HepG2 (cell line): ENCODE data around the gene TFEB. TPM values are rescaled to one million over a fixed set of nuclear protein-coding genes. Genes with fewer than 3 reads are reported as not detected.
A peak's percentile ranks its signal among the peaks of the same experiment; 100 is the strongest.

ENCODE experiments used
- ADNP ChIP-seq: sonication (generic); formaldehyde crosslinking; IDR thresholded peaks from 2 replicates; pipeline ENCODE4 v1.4.0; 2020; ENCODE audit warnings: missing genetic modification reagents
- AFF4 ChIP-seq: sonication (generic); formaldehyde crosslinking; IDR thresholded peaks from 2 replicates; pipeline ENCODE4 v1.4.0; 2020; ENCODE audit warnings: missing genetic modification reagents
- AKAP8 ChIP-seq: sonication (generic); formaldehyde crosslinking; IDR thresholded peaks from 2 replicates; pipeline ENCODE4 v1.5.1; 2020; ENCODE audit warnings: mild to moderate bottlenecking, missing genetic modification reagents
- GTF2F1 ChIP-seq: fragments of 150-350 bp; IDR thresholded peaks from 2 replicates; pipeline ENCODE4 v1.6.1; 2014; ENCODE audit warnings: low read length
- HOXA5 ChIP-seq: sonication (generic); formaldehyde crosslinking; IDR thresholded peaks from 2 replicates; pipeline ENCODE4 v1.4.0; 2020; ENCODE audit warnings: missing genetic modification reagents
- MTF2 ChIP-seq: sonication (generic); formaldehyde crosslinking; IDR thresholded peaks from 2 replicates; pipeline ENCODE4 v1.5.0; 2020; ENCODE audit warnings: missing genetic modification reagents, borderline replicate concordance
- MZF1 ChIP-seq: sonication (generic); formaldehyde crosslinking; IDR thresholded peaks from 2 replicates; pipeline ENCODE4 v1.8.1; 2023; ENCODE audit warnings: mild to moderate bottlenecking, missing genetic modification reagents, borderline replicate concordance
- SRSF1 ChIP-seq: fragments of 200-400 bp; formaldehyde crosslinking; optimal IDR thresholded peaks from 2 replicates; pipeline ENCODE3; 2017; ENCODE audit warnings: mild to moderate bottlenecking, low read depth, low read length, moderate library complexity
- WIZ ChIP-seq: sonication (generic); formaldehyde crosslinking; IDR thresholded peaks from 2 replicates; pipeline ENCODE4 v1.5.1; 2020; ENCODE audit warnings: mild to moderate bottlenecking, missing genetic modification reagents
- ZKSCAN5 ChIP-seq: sonication (generic); formaldehyde crosslinking; IDR thresholded peaks from 2 replicates; pipeline ENCODE4 v1.5.1; 2020; ENCODE audit warnings: mild to moderate bottlenecking, missing genetic modification reagents
- ZNF44 ChIP-seq: sonication (generic); formaldehyde crosslinking; IDR thresholded peaks from 2 replicates; pipeline ENCODE4 v1.5.1; 2020; ENCODE audit warnings: mild to moderate bottlenecking, missing genetic modification reagents
- ZNF496 ChIP-seq: sonication (generic); formaldehyde crosslinking; IDR thresholded peaks from 2 replicates; pipeline ENCODE4 v1.8.1; 2023; ENCODE audit warnings: mild to moderate bottlenecking, moderate library complexity, missing genetic modification reagents; ENCODE audit not compliant: insufficient replicate concordance
- ZNF546 ChIP-seq: sonication (generic); formaldehyde crosslinking; conservative IDR thresholded peaks from 2 replicates; pipeline ENCODE4 v1.8.1; 2023; ENCODE audit warnings: mild to moderate bottlenecking, missing genetic modification reagents
- ZNF615 ChIP-seq: sonication (generic); formaldehyde crosslinking; IDR thresholded peaks from 2 replicates; pipeline ENCODE4 v1.5.0; 2020; ENCODE audit warnings: mild to moderate bottlenecking, missing genetic modification reagents, borderline replicate concordance
- ZNF772 ChIP-seq: sonication (generic); formaldehyde crosslinking; IDR thresholded peaks from 2 replicates; pipeline ENCODE4 v1.5.0; 2020; ENCODE audit warnings: mild to moderate bottlenecking, missing genetic modification reagents
- ZSCAN12 ChIP-seq: sonication (generic); formaldehyde crosslinking; IDR thresholded peaks from 2 replicates; pipeline ENCODE4 v1.9.0; 2021; ENCODE audit warnings: mild to moderate bottlenecking, missing genetic modification reagents
- polyA plus RNA-seq, 8 experiments: library from polyadenylated mRNA; depleted of rRNA in 3 of 8; stranded (reverse) in 7 of 8; unstranded in 1 of 8; fragments of >200 nt; fragmentation: Illumina TruSeq in 4 of 8; extraction: Trizol in 4 of 8; gene quantifications; 2 replicates each; pipeline versions ENCODE4 v1.2.1 to v1.2.3, GENCODE V29; 2011 to 2016; ENCODE audit warnings: low read depth in 4 of 8, missing spikeins in 1 of 8, mixed read lengths in 1 of 8; ENCODE audit not compliant: insufficient read depth in 1 of 8
- total RNA-seq, 5 experiments: library from RNA; depleted of rRNA; stranded (reverse); fragments of >200 nt; fragmentation: Illumina TruSeq; extraction: Trizol; gene quantifications; 2 replicates each; pipeline ENCODE4 v1.2.3, GENCODE V29; 2016; ENCODE audit warnings: low read depth in 1 of 5
- TF ChIP-seq, protein P1 (sequence below): sonication (generic); formaldehyde crosslinking; IDR thresholded peaks from 2 replicates; pipeline ENCODE4 v1.5.0; 2020; ENCODE audit warnings: mild to moderate bottlenecking, missing genetic modification reagents
- TF ChIP-seq, protein P2 (sequence below): sonication (generic); formaldehyde crosslinking; IDR thresholded peaks from 2 replicates; pipeline ENCODE4 v1.5.1; 2020; ENCODE audit warnings: mild to moderate bottlenecking, missing genetic modification reagents
- TF ChIP-seq, protein P3 (sequence below): sonication (generic); formaldehyde crosslinking; IDR thresholded peaks from 2 replicates; pipeline ENCODE4 v1.5.0; 2020; ENCODE audit warnings: missing genetic modification reagents, mild to moderate bottlenecking, borderline replicate concordance

Gene TFEB
- total and polyA plus RNA-seq, 2 of the 13 experiments (the other 11 are each of a cell fraction or from before 2014, with no cell fraction given): 13.3 to 18.7 TPM

DNA sequence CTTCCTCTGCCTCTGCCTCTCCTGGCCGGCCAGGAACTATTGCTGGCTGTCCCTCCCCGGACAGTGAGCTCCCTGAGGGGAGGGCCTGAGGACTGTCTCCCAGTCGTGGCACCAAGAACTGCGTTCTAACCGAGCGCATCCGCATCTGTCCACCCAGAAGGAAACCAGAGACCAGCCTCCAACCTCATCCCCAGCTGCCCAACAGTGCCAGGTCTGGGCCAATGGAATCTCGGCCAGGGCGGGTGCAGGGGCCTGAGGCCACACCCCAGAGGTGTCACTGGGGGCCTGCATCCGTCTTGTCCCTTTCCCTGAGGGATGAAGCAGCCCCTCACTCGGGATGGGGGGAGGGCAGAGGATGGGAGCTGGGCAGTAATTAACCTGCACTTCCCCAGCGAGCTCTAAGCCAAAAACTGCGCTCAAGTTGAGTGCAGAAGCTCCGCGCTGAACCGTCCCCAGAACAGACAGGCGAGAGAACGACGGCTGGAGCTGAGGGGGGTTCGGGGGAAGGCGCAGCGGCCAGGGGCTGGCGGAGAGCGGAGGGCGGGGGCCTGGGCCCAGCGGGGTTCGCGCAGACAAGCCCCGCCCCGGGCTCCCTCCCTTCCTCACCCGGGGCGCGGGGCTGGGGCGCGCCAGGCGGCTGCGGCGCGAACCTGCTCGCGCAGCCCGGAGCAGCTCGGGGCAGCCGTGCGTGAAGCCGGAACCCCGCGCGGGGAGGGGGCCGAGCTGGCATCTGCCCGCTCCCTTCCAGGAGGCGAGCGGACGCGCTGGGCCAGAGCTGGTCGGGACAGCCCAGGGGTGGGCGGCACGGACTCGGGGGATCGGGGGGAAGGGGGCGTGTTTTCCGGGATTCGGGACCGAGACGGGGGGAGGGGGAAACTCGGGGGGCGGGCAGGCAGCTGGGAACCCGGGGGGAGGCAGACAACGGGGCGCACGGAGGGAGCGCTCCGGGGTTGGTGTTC lies 1.4 kb downstream of the TFEB start (continued):
- TF ChIP-seq MZF1 (CRISPR knock-in tag) (peak; percentile 71; the same call in 1 of the 2 replicates), WIZ (CRISPR knock-in tag) (no peak; the same call in 1 of the 2 replicates), AFF4 (CRISPR knock-in tag) (no peak), SRSF1 (no peak), GTF2F1 (no peak), ZNF496 (no peak), ZNF772 (peak; percentile 77; the same call in 1 of the 2 replicates), HOXA5 (CRISPR knock-in tag) (peak; percentile 53; the same call in 1 of the 2 replicates), ZSCAN12 (CRISPR knock-in tag) (no peak), ZNF546 (CRISPR knock-in tag) (no peak), ZNF615 (no peak), MTF2 (no peak), AKAP8 (CRISPR knock-in tag) (peak; percentile 88; the same call in 1 of the 2 replicates), ZKSCAN5 (CRISPR knock-in tag) (no peak), ADNP (no peak), ZNF44 (CRISPR knock-in tag) (no peak; the same call in 1 of the 2 replicates)
- TF ChIP-seq, protein P1, sequence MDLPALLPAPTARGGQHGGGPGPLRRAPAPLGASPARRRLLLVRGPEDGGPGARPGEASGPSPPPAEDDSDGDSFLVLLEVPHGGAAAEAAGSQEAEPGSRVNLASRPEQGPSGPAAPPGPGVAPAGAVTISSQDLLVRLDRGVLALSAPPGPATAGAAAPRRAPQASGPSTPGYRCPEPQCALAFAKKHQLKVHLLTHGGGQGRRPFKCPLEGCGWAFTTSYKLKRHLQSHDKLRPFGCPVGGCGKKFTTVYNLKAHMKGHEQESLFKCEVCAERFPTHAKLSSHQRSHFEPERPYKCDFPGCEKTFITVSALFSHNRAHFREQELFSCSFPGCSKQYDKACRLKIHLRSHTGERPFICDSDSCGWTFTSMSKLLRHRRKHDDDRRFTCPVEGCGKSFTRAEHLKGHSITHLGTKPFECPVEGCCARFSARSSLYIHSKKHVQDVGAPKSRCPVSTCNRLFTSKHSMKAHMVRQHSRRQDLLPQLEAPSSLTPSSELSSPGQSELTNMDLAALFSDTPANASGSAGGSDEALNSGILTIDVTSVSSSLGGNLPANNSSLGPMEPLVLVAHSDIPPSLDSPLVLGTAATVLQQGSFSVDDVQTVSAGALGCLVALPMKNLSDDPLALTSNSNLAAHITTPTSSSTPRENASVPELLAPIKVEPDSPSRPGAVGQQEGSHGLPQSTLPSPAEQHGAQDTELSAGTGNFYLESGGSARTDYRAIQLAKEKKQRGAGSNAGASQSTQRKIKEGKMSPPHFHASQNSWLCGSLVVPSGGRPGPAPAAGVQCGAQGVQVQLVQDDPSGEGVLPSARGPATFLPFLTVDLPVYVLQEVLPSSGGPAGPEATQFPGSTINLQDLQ (CRISPR knock-in tag): no peak
- TF ChIP-seq, protein P2, sequence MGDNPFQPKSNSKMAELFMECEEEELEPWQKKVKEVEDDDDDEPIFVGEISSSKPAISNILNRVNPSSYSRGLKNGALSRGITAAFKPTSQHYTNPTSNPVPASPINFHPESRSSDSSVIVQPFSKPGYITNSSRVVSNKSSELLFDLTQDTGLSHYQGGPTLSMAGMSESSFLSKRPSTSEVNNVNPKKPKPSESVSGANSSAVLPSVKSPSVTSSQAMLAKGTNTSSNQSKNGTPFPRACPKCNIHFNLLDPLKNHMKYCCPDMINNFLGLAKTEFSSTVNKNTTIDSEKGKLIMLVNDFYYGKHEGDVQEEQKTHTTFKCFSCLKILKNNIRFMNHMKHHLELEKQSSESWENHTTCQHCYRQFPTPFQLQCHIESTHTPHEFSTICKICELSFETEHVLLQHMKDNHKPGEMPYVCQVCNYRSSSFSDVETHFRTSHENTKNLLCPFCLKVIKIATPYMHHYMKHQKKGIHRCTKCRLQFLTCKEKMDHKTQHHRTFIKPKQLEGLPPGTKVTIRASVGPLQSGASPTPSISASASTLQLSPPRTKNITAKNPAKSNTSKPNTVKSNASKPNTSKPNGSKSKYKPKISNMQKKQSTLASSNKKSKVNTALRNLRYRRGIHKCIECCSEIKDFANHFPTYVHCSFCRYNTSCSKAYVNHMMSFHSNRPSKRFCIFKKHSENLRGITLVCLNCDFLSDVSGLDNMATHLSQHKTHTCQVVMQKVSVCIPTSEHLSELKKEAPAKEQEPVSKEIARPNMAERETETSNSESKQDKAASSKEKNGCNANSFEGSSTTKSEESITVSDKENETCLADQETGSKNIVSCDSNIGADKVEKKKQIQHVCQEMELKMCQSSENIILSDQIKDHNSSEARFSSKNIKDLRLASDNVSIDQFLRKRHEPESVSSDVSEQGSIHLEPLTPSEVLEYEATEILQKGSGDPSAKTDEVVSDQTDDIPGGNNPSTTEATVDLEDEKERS (CRISPR knock-in tag): peak; percentile 79; the same call in 1 of the 2 replicates
- TF ChIP-seq, protein P3, sequence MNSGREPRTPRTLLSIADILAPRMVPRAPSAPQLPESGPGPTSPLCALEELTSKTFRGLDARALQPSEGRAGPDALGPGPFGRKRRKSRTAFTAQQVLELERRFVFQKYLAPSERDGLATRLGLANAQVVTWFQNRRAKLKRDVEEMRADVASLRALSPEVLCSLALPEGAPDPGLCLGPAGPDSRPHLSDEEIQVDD (CRISPR knock-in tag): no peak
